GM12875 (cell line): ENCODE data around the gene SF3A1.

Experiments used
- H3K4me3 ChIP-seq: one replicate; pipeline ENCODE4 v1.5.1; 2011; ENCODE audit warnings: low read depth, low read length, control low read depth
- CTCF ChIP-seq: IDR thresholded peaks from 2 replicates; pipeline ENCODE4 v1.5.1; 2011; ENCODE audit warnings: low read depth, mild to moderate bottlenecking, control low read depth, inconsistent platforms, low read length, moderate library complexity, borderline replicate concordance; ENCODE audit not compliant: insufficient read depth

Gene SF3A1

DNA sequence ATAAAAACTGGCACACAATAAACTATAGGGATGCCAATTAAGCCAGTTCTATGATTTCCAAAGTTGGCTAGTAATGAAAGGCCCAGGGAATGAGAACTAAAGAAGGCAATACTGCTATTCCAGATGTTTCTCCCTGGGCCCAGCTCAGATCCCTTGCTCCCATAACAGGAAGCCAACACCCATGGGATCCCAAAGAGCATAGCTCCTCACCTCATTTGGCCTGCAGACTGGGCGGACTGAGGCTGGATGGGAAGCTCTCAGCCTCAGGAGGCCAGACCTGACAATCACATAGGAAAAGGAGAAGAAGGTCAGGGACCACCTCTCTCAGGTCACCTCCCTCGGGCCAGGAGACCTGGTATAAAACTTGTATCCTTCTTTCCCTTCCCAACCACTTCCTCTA is 35.2 kb downstream of the SF3A1 start:
- TF ChIP-seq CTCF = no peak

DNA sequence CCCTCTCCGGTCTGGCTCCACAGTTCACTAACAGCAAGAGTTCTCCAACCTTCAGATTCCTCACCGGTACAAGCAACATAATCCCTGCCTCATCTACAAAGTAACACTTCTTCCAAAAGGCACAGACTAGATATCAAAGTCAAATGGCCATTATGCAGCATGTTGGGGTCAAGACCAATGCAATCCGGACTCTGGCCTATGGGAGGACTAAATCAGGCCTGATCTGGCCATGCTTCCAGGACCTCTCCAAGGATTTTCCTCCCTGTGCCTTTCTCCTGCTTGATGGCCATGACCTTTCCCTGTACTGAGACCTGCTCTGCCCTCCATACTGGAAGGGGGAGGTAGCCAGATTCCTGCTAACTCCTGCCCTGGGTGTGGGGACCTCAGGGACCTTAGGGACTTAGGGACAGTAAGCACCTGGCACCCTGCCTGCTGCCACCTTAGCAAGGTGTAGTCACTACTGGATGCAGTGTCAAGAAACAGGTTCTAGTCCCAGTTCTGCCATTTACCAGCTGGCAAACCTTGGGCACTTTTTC is 36.6 kb downstream of the SF3A1 start:
- no peak for TF ChIP-seq CTCF
- no peak overlapping the region for H3K4me3 ChIP-seq

More for the DNA sequence above, 35.2 kb downstream of the SF3A1 start:
- H3K4me3 ChIP-seq = no peak overlapping the region

GRCh38 chr22:30318799-30319419 is 37.8 kb downstream of the SF3A1 start:
- no peak overlapping the region for H3K4me3 ChIP-seq
- TF ChIP-seq CTCF = no peak

GRCh38 chr22:30317778-30318177 is 38.9 kb downstream of the SF3A1 start:
- TF ChIP-seq CTCF = no peak
- no peak overlapping the region for H3K4me3 ChIP-seq

DNA sequence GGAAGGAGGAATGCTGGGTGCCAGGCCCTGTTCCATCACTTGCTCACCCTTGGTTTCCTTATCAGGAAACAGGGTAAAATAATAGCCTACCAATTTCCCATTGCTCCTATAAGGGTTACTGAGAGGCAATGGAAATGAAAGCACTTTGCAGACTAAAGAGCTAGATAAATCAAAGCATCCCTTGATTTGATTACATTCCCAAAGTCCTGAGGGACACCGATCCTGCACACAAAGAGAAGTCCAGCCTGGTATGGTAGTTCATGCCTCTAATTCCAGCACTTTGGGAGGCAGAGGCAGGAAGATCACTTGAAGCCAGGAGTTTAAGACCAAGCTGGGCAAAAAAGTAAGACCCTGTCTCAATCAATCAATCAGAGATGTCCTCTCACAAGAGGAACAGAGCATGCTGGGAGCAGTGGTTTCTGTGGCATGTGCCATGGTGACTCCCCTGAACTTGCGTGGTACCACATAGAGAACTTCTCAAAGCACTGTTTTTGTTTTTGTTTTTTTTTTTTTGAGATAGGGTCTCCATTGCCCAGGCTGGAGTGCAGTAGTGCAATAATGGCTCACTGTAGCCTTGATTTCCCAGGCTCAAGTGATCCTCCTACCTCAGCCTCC is 40.6 kb downstream of the SF3A1 start:
- TF ChIP-seq CTCF = no peak
- H3K4me3 ChIP-seq = no peak overlapping the region

GRCh38 chr22:30314915-30315314 is 41.8 kb downstream of the SF3A1 start:
- TF ChIP-seq CTCF = no peak
- H3K4me3 ChIP-seq = no peak overlapping the region
